ENCODE data around the gene PARD3B.

- TF ChIP-seq CTCF (conservative IDR thresholded peaks at IDR 0.05; ENCODE audit: low read depth, low read length) = no peak
- no peak for TF ChIP-seq EZH2 (IDR thresholded peaks at IDR 0.05; ENCODE audit: borderline replicate concordance, low read depth, low read length, poor library complexity, severe bottlenecking)
Measured at GRCh38 chr2:205659922-205660321, 1114.6 kb downstream of the PARD3B start.

Data from A673 (cell line).